Omental fat pad (tissue), 4 donors: ENCODE measurements around the gene SLC25A34. TPM values are rescaled to one million over a fixed set of nuclear protein-coding genes. Genes with fewer than 3 reads are reported as not detected.
A peak's percentile ranks its signal among the peaks of the same experiment; 100 is the strongest.

Experiments used
- ATAC-seq: fragments of 150-250 bp; one replicate; pipeline ENCODE4 v1.9.1; 2016; ENCODE audit warnings: mild to moderate bottlenecking, moderate library complexity; ENCODE audit not compliant: low FRiP score
- DNase-seq: peaks from one replicate; pipeline ENCODE4 v3.0.0-alpha.2; 2019; ENCODE audit warnings: low spot score
- CTCF ChIP-seq, 3 donors: fragments of 450-650 bp; IDR thresholded peaks; one replicate each; pipeline ENCODE4 v1.5.1; 2016 to 2017; ENCODE audit warnings: antibody characterized with exemption in 3 of 3, mild to moderate bottlenecking in 3 of 3, moderate library complexity in 2 of 3
- total RNA-seq, 4 donors: library from RNA; depleted of rRNA; stranded (reverse); fragments of >200 nt; gene quantifications; one replicate each; pipeline ENCODE4 v1.1.0, GENCODE V29; 2016

Gene SLC25A34
- total RNA-seq, 4 donors from 2014 or later, result 0.82 to 13.1 (median 2.0) TPM

DNA sequence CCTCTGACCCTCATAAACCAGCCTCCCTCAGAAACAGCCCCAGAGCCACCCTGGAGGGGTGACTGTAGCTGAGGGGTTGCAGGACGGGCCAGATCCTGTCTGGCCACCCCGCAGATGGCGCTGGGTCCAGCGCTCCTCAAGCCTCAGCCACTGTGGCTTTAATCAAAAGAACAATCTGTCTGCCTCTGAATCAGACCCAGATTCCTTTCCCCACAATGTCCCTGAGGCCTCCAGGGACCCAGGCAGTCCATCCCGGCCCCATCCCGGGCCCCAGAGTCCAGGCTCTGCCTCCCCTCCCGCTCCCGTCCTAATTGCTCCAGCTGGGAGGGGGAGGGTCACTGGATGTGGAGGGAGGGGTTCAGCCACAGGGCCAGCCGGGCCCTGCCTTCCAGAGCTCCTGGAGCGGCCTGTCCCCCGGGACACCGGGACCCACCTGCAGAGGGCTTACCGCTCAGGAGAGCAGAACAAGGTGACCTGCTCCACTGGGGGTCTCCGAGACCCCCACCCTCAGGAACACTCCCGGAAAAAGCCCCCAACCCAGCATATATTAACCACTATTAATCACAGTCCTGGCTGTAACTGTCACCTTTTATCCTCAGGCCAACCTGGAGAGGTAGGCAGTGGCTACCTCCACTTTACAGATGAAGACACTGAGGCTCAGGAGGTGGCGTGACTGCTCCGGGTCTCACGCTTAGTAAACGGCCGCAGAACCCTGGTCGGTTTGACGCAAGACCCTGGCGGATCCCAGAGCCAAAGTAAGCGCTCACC lies 21.7 kb downstream of the SLC25A34 start:
- DNase-seq (no peak), ATAC-seq (peak; percentile 19)
- no peak for TF ChIP-seq CTCF (IDR thresholded peaks at IDR 0.05)

DNA sequence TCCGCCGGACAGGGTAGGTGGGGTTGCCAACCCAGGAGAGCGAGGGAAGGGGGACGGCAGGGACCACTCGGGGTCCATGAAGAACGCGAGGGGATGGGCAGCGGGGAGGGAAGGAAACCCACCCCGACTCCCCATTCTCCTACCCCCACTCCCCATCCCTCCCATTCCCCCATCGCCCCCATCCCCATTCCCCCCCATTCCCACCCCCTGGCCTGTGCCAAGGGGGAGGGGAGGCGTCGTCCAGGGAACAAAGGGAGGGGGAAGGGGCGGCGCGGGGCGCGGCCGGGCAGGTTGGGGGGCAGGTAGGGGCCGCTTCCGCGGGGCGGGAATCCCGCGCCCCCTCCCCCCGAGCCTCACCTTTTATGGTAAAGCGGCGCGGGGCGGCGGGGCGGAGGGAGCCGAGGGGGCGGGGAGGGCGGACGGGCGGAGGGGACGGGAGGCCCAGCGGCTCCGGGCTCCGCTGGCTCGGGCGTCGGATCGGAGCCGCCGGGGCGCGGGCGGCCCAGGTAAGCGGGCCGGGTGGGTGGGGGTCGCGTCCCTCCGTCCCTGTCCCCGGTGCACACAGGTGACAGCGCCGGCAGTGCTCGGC lies 22.4 kb downstream of the SLC25A34 start, which contains the start of gene FBLIM1:
Gene FBLIM1, plus strand, starts transcription at position 453 of the 589 bp plus-strand sequence. CDS start 6,189 bp downstream, outside the sequence.
- no peak for DNase-seq
- peak; percentile 5 for ATAC-seq
- no peak for TF ChIP-seq CTCF (IDR thresholded peaks at IDR 0.05)

- DNase-seq (no peak), ATAC-seq (peak; percentile 16)
- no peak for TF ChIP-seq CTCF (IDR thresholded peaks at IDR 0.05)
Measured at GRCh38 chr1:15758953-15759661, 23.0 kb downstream of the SLC25A34 start.

DNA sequence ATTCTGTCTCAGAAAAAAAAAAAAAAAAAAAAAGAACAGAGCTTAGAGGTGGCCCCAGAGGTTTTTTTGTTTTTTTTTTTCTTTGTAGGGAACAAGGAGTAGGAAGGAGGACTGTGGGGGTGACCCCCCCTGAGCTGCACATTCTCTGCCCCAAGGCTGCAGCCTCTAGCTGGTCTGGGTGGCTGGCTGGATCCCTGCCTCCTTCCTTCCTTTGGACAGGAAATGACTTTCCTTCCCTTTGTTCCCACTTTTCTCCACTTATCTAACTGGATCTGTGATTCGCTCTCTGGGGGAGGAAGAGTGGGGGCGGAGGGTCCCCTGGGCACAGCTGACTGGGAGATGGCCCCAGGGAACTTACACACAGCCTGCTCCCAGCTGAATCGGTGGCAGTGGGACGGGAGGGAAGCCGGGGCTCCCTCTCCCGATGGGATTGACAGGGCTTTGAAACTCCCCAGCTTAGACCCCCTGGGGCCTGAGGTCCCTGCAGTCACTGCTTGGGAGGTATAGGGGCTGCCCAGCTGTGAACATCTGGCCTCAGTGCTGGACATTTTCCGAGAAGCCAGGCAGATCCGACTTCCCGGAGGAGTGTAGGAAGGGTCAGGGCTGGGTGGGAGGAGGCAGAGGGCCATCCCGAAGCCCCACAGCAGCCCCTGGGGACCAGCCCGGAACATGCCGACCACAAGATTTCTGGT lies 24.6 kb downstream of the SLC25A34 start:
- DNase-seq (no peak), ATAC-seq (no peak)
- no peak for TF ChIP-seq CTCF (IDR thresholded peaks at IDR 0.05)

DNA sequence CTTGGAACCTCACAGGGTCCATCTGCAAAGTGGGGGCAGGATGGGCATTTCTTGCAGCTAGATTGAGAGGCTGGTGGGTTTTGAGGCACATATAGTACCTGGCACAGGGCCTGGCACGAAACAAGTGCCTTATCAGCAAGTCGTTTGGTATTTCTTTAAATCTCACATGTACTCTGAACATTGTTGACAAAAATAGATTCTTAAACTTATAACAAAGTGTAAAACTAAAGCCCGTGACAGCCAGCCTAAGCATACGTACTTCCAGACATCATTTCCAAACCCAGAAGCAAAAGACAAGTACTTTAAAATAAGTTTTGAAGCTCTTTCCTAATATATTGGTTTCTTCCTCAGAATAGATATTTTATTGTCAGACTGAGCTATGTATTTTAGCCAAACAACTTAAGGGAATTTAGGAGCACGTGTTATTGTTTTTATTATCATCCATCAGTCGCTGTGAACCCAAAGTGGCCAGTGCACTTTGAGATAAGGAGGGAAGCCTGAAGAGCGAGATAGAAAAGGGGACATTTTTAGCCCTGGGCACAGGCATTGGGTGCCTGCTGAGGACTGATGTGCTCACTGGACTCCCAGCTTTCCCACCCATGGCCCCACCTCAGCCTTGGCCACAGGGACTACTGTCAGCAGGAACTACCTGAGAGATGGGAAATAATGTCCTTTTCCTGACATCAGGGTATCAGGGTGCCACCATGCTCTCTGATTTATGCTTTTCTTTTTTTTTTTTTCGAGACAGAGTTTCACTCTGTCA lies 25.5 kb downstream of the SLC25A34 start:
- ATAC-seq, result no peak
- TF ChIP-seq CTCF (IDR thresholded peaks at IDR 0.05), result no peak

GRCh38 chr1:15762546-15762945 lies 26.5 kb downstream of the SLC25A34 start:
- TF ChIP-seq CTCF (IDR thresholded peaks at IDR 0.05), result no peak
- DNase-seq (no peak), ATAC-seq (no peak)

More for the DNA sequence above, 25.5 kb downstream of the SLC25A34 start:
- no peak for DNase-seq
